Upper lobe of right lung (tissue), 1 donor: ENCODE measurements around the gene TNFRSF11A. TPM values are rescaled to one million over a fixed set of nuclear protein-coding genes. Genes with fewer than 3 reads are reported as not detected.
A peak's percentile ranks its signal among the peaks of the same experiment; 100 is the strongest.

ENCODE experiments used
- ATAC-seq: fragments of 200-7000 bp; cut with Tn5 transposase; one replicate; pipeline ENCODE4 v1.9.1; 2020; ENCODE audit warnings: mild to moderate bottlenecking, moderate library complexity
- DNase-seq: peaks from one replicate; pipeline ENCODE4 v3.0.0-alpha.2; 2020
- H3K27ac ChIP-seq: fragments of 200-600 bp; one replicate; pipeline ENCODE4 v1.8.0; 2022
- H3K27me3 ChIP-seq: fragments of 200-600 bp; one replicate; pipeline ENCODE4 v1.8.0; 2022; ENCODE audit warnings: mild to moderate bottlenecking
- H3K36me3 ChIP-seq: fragments of 200-600 bp; one replicate; pipeline ENCODE4 v1.8.0; 2022
- H3K4me1 ChIP-seq: fragments of 200-600 bp; one replicate; pipeline ENCODE4 v1.8.0; 2022
- H3K4me3 ChIP-seq: fragments of 200-600 bp; one replicate; pipeline ENCODE4 v1.8.0; 2022; ENCODE audit warnings: mild to moderate bottlenecking
- H3K9me3 ChIP-seq: fragments of 200-600 bp; one replicate; pipeline ENCODE4 v1.8.0; 2022
- CTCF ChIP-seq: fragments of 200-600 bp; IDR thresholded peaks from one replicate; pipeline ENCODE4 v1.8.0; 2022; ENCODE audit warnings: antibody characterized with exemption
- intact Hi-C: fragments of 100-400 bp; cut with DNase I; formaldehyde crosslinking; loops from one replicate; pipeline ENCODE4 v1.11.0; 2022
- total RNA-seq: library from RNA; stranded (reverse); fragmentation: NEBNext Ultra II Directional; extraction: Animal tissue kit (Norgen Biotek cat#: 25700); gene quantifications from one replicate; pipeline ENCODE4 v1.2.1, GENCODE V29; 2021
- donor health status: DM: no; HTN: yes; CAD: no; lungs with severe emphysema.

TNFRSF11A gene
- total RNA-seq, 1 donor from 2014 or later: 2.5 TPM

GRCh38 chr18:62336618-62337017, 11.5 kb downstream of the TNFRSF11A start:
- no peak for ATAC-seq

GRCh38 chr18:62337336-62337735, 12.2 kb downstream of the TNFRSF11A start:
- Histone ChIP-seq H3K4me3 (no peak overlapping the region), H3K27ac (no peak overlapping the region), H3K9me3 (no peaks in the 10 kb centered on the region), H3K36me3 (no peaks in the 10 kb centered on the region), H3K27me3 (no peaks in the 10 kb centered on the region), H3K4me1 (no peaks in the 10 kb centered on the region)
- ATAC-seq: no peak
- no peak for DNase-seq
- intact Hi-C loops: no loop called here
- TF ChIP-seq CTCF: no peak

More at GRCh38 chr18:62336618-62337017, 11.5 kb downstream of the TNFRSF11A start:
- Histone ChIP-seq H3K4me1 (peaks cover 2% of the 10 kb centered on the region), H3K4me3 (no peak overlapping the region), H3K9me3 (no peaks in the 10 kb centered on the region), H3K27me3 (no peaks in the 10 kb centered on the region), H3K27ac (no peak overlapping the region), H3K36me3 (no peaks in the 10 kb centered on the region)
- TF ChIP-seq CTCF: no peak
- DNase-seq: no peak
- intact Hi-C loops: no loop called here

- Histone ChIP-seq H3K27ac (no peak overlapping the region), H3K36me3 (no peaks in the 10 kb centered on the region), H3K4me3 (no peak overlapping the region), H3K9me3 (no peaks in the 10 kb centered on the region), H3K27me3 (no peaks in the 10 kb centered on the region), H3K4me1 (no peaks in the 10 kb centered on the region)
- ATAC-seq (no peak), DNase-seq (no peak)
- no peak for TF ChIP-seq CTCF
- intact Hi-C loops: no loop called here
Observed at GRCh38 chr18:62338446-62339105, 13.5 kb downstream of the TNFRSF11A start.

- no peak for TF ChIP-seq CTCF
- no peaks in the 10 kb centered on the region for H3K27me3 ChIP-seq
- H3K9me3 ChIP-seq: no peaks in the 10 kb centered on the region
- H3K36me3 ChIP-seq: no peaks in the 10 kb centered on the region
- DNase-seq (no peak), ATAC-seq (peak; percentile 63)
- no peaks in the 10 kb centered on the region for H3K4me1 ChIP-seq
- H3K27ac ChIP-seq: no peak overlapping the region
- intact Hi-C loops: no loop called here
- no peak overlapping the region for H3K4me3 ChIP-seq
Observed at GRCh38 chr18:62339106-62339988, 14.2 kb downstream of the TNFRSF11A start.

- no peaks in the 10 kb centered on the region for H3K27me3 ChIP-seq
- H3K27ac ChIP-seq: no peak overlapping the region
- H3K9me3 ChIP-seq: no peaks in the 10 kb centered on the region
- no peaks in the 10 kb centered on the region for H3K36me3 ChIP-seq
- intact Hi-C loops: no loop called here
- no peak for TF ChIP-seq CTCF
- no peaks in the 10 kb centered on the region for H3K4me1 ChIP-seq
- DNase-seq (no peak), ATAC-seq (no peak)
- no peak overlapping the region for H3K4me3 ChIP-seq
Observed at GRCh38 chr18:62340996-62341395, 15.9 kb downstream of the TNFRSF11A start.
